Neutrophil (primary cell): ENCODE measurements around the gene VENTX.

Source experiments
- H3K27ac ChIP-seq: fragments of 200-600 bp; sonication (generic); 2 replicates; pipeline ENCODE4 v1.5.1; 2016; ENCODE audit warnings: mild to moderate bottlenecking, moderate library complexity
- H3K27me3 ChIP-seq: fragments of 200-600 bp; sonication (generic); 2 replicates; pipeline ENCODE4 v1.6.0; 2016; ENCODE audit warnings: mild to moderate bottlenecking
- H3K36me3 ChIP-seq: fragments of 200-600 bp; sonication (generic); 2 replicates; pipeline ENCODE4 v1.5.1; 2017
- H3K4me1 ChIP-seq, 2 experiments: fragments of 200-600 bp in 1 of 2; sonication (generic) in 1 of 2; 1 replicate in 1 of 2; 2 replicates in 1 of 2; pipeline versions ENCODE4 v1.5.1 to v1.6.1; 2013 to 2016; ENCODE audit warnings: low read depth in 1 of 2, low read length in 1 of 2, mild to moderate bottlenecking in 1 of 2, moderate library complexity in 1 of 2; ENCODE audit not compliant: control insufficient read depth in 1 of 2, insufficient read depth in 1 of 2
- H3K4me3 ChIP-seq, 2 experiments: fragments of 200-600 bp in 1 of 2; sonication (generic) in 1 of 2; 1 replicate in 1 of 2; 2 replicates in 1 of 2; pipeline ENCODE4 v1.5.1; 2013 to 2016; ENCODE audit warnings: low read depth in 1 of 2, low read length in 1 of 2, mild to moderate bottlenecking in 1 of 2, moderate library complexity in 1 of 2
- H3K9me3 ChIP-seq: fragments of 200-600 bp; sonication (generic); 2 replicates; pipeline ENCODE4 v1.5.1; 2016
- TF ChIP-seq, protein P1 (sequence below): fragments of 200-600 bp; sonication (generic); IDR thresholded peaks from 2 replicates; pipeline ENCODE4 v1.5.1; 2016; ENCODE audit warnings: antibody characterized with exemption

VENTX gene

DNA sequence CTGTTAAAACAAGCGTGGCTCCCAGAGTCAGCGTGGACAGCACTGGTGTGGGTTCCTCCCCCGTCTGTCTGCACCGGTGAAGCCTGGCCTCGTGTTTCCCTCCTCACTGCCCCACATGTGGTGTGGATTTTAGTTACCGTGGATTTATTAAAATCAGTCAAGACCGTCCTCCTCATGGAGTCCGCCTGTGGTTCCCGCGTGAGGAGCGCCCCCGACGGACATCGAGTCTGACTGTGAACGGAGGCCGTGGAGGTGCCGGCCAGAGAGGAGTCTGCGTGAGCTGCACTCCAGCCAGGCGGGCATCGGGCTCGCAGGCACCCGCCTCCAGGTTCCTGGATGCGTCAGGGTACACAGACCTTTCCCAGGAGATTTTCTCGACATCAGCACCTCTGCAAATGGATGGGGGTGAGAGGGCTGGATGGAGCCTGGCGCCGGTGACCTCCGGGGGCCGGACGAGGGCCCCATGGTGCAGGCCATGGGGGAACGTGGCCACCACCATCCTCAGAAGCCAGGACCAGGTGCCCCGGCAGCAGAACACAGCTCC lies 33.9 kb upstream of the VENTX start:
- Histone ChIP-seq H3K4me1 (no peaks in the 10 kb centered on the region), H3K36me3 (no peaks in the 10 kb centered on the region), H3K27ac (no peak overlapping the region), H3K4me3 (no peak overlapping the region), H3K9me3 (no peaks in the 10 kb centered on the region), H3K27me3 (no peaks in the 10 kb centered on the region)
- TF ChIP-seq, protein P1, sequence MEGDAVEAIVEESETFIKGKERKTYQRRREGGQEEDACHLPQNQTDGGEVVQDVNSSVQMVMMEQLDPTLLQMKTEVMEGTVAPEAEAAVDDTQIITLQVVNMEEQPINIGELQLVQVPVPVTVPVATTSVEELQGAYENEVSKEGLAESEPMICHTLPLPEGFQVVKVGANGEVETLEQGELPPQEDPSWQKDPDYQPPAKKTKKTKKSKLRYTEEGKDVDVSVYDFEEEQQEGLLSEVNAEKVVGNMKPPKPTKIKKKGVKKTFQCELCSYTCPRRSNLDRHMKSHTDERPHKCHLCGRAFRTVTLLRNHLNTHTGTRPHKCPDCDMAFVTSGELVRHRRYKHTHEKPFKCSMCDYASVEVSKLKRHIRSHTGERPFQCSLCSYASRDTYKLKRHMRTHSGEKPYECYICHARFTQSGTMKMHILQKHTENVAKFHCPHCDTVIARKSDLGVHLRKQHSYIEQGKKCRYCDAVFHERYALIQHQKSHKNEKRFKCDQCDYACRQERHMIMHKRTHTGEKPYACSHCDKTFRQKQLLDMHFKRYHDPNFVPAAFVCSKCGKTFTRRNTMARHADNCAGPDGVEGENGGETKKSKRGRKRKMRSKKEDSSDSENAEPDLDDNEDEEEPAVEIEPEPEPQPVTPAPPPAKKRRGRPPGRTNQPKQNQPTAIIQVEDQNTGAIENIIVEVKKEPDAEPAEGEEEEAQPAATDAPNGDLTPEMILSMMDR, result no peak

DNA sequence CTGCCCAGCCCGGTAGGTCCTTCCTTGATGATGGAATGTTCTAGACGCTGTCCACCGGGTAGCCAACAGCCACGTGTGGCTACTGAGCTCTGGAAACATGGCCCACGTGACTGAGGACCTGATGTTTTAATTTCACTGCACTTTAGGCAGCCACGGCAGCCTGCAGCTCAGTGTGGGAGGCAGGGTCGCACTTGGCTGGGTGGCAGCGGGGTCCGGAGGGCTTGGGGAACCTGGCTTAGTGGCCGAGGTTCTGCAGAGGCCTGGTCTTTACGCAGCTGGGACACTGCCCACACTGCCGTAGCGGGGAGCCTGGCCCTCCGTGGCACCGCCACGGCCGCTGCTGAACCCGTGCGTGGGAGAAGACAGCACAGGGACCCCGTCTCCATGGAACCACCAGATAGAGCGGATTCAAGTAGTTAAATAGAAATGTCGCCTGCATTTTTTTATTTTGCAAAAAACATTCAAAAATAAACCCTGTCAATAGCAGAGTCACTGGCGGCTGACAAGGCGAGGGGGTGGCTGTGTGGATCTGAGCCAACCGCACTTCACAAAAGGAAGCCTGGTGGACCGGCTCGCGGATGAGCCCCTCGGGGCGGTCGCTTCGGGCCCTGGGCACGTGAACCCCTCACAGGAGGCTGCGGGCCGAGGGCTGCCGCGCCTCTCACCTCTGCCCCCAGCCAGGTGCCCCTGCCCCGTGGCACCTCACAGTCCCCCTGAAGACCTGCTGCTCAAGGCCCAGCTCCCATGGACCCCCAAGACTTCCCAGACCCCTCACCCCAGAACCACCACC lies 33.2 kb upstream of the VENTX start:
- no peak overlapping the region for H3K4me3 ChIP-seq
- H3K27me3 ChIP-seq, result no peaks in the 10 kb centered on the region
- no peaks in the 10 kb centered on the region for H3K9me3 ChIP-seq
- TF ChIP-seq, protein P1, result no peak
- H3K27ac ChIP-seq, result no peak overlapping the region
- H3K4me1 ChIP-seq, result no peaks in the 10 kb centered on the region
- H3K36me3 ChIP-seq, result no peaks in the 10 kb centered on the region

DNA sequence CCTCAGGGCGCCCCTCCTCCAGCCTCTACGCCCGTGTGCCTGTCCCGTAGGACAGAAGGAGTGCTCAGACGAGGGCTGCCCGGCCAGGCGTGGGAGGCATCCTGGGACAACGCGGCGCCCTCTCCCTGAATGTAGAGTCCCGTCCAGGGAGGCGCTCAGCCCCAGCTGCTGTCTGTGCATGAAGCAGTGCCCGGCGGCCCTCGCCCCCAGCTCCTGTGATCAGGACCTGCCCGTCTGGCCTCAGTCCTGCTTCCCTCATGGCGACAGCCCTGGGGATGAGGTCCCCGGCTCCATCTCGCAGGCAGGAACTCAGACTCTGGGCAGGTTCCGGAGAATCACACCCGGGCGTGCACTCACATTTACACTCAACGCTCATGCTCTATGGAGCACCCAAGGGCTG lies 32.5 kb upstream of the VENTX start:
- Histone ChIP-seq H3K27ac (no peak overlapping the region), H3K27me3 (no peaks in the 10 kb centered on the region)
- TF ChIP-seq, protein P1, result no peak

DNA sequence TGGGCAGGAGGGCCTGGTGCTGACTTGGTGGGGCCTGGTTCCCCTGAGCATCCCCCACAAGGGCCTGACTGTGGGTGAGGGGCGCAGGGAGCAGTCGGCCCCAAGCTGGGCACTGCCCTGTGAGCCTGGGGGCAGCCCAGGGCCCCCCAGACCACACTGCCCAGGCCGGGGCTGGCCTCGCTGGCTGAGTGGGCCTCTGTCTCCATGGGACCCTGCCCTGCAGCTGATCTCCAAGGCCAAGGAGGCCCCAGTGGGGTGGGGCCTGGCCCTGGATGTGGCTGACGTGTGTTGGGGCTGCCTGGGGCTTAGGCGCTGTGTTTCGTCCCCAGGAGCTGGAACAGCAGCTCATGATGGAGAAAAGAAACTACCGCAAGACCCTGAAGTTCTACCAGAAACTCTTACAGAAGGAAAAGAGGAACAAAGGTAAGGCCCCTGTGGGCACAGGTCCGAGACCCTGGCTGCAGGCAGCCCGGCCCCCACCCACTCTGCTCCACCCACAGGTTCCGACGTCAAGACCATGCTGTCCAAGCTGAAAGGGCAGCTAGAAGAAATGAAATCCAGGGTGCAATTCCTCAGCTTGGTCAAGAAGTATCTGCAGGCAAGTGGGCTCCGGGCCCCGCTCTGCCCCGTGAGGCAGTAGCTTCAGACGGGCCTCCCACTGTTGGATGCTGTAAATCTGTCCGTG lies 31.2 kb upstream of the VENTX start:
- Histone ChIP-seq H3K27ac (no peak overlapping the region), H3K9me3 (no peaks in the 10 kb centered on the region), H3K4me3 (no peak overlapping the region), H3K36me3 (no peaks in the 10 kb centered on the region), H3K27me3 (no peaks in the 10 kb centered on the region), H3K4me1 (no peaks in the 10 kb centered on the region)
- TF ChIP-seq, protein P1, result no peak

More for the DNA sequence above, 32.5 kb upstream of the VENTX start:
- H3K9me3 ChIP-seq, result no peaks in the 10 kb centered on the region
- no peak overlapping the region for H3K4me3 ChIP-seq
- no peaks in the 10 kb centered on the region for H3K4me1 ChIP-seq
- no peaks in the 10 kb centered on the region for H3K36me3 ChIP-seq

DNA sequence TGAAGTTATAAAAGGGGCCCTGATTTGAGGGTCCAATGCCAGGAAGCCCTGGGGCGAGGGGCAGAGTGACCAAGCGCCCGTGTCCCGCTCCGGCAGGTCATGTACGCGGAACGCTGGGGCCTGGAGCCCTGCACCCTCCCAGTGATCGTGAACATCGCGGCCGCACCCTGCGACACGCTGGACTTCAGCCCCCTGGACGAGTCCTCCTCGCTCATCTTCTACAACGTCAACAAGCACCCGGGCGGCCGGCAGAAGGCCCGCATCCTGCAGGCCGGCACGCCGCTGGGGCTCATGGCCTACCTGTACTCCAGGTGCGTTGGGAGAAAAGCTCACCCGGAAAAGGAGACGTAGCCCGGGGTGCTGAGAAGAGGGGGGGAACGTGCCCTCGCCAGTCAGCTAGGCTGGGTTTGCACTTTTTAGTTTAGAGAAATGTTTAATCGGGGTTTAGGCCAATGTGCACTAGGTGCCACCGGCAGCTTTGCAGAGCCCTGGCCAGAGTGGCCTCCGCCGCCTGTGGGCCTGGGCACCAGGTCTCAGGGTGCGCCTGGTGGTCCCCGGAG lies 30.5 kb upstream of the VENTX start:
- H3K4me3 ChIP-seq, result no peak overlapping the region
- TF ChIP-seq, protein P1, result no peak
- H3K4me1 ChIP-seq, result no peaks in the 10 kb centered on the region
- H3K9me3 ChIP-seq, result no peaks in the 10 kb centered on the region
- H3K27me3 ChIP-seq, result no peaks in the 10 kb centered on the region
- H3K36me3 ChIP-seq, result no peaks in the 10 kb centered on the region
- H3K27ac ChIP-seq, result no peak overlapping the region
